Stimulated activated CD8-positive, alpha-beta memory T cell treated with anti-CD3 and anti-CD28 coated beads, Interleukin-15, amount 100 ng/mL, for 1 hour (primary cell): ENCODE results near the gene KIAA1217.

Source experiments
- DNase-seq: peaks from one replicate; pipeline ENCODE4 v3.0.0-alpha.2; 2020; ENCODE audit warnings: low read depth

KIAA1217 gene

DNA sequence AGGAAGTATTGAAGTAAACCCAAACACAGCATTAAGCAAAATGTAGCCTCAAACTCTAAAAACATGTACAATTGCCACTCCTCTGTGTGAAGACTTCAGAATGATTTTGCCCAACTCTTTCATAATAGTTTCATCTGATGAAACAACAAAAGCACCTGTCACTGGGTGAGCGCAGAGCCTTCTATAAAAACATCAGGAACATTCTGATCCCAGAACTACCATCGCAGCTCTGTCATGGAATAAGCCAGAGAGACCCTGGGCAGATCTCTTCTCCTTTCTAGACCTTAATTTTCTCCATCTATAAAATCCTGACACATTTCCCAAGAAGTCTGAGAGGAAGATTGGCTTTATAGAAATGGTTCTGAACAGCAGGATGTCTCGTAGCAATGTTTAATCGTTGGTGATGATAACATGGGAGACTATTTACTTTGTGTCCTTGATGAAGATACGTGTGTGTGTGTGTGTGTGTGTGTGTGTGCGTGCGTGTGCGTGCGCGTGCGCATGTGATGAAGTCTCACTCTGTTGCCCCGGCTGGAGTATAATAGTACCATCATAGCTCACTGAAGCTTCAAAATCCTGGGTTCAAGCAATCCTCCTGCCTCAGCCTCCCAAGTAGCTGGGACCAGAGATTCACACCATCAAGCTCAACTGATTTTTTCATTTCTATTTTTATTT is 198.0 kb downstream of the KIAA1217 start:
- DNase-seq, result no peak

GRCh38 chr10:24407928-24408327 is 199.0 kb downstream of the KIAA1217 start:
- DNase-seq, result no peak

DNA sequence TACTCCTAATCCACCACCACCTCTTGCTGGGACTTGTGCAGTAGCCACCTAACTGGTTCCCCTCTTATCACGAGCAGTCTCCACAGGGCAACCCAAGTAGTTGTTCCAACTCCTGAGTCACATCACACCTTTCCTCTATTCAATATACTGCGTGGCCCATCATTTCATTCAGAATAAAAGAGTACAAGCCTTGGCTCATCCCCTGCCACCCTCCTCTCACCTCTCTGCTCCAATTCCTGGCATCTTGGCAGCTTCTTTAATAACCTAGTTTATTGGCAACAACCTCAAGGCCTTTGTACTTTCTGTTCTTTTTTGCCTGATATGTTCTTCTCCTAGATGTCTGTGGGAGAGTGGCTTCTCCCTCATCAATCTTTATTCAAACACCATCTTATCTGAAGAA is 199.4 kb downstream of the KIAA1217 start:
- DNase-seq, result no peak

- no peak for DNase-seq
These were observed 205.7 kb downstream of the KIAA1217 start for GRCh38 chr10:24414597-24414996.

DNA sequence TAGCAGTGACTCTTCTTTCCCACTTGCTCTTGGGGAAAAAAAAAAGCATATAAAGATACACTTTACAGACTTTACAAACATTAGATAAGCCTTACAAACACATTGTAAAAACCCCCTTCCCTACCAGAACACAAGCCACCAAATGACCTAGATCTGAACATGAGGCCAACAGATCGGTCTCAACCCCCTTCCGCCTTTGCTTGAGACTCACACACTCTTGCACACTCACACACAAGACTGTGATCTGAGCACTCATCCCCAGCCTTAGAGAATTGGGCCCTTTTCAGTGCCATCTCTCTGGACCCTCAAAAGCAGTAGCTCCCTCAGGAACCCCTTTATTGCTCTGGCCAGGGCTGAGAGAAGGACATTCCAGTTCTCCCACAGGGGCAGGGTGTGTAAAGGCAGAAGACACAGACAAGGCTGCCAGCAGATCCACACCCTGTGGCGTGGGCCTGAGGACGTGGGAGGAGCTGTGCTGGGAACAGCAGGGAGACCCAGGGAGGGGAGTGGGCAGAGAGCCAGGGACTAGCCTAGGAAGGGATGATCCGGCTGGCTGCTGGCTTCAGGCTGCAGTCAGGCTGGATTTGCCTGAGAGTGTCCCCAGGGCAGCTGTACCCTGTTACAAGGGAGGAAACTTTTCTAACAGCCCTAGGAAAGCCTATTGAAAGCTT is 206.7 kb downstream of the KIAA1217 start:
- no peak for DNase-seq

DNA sequence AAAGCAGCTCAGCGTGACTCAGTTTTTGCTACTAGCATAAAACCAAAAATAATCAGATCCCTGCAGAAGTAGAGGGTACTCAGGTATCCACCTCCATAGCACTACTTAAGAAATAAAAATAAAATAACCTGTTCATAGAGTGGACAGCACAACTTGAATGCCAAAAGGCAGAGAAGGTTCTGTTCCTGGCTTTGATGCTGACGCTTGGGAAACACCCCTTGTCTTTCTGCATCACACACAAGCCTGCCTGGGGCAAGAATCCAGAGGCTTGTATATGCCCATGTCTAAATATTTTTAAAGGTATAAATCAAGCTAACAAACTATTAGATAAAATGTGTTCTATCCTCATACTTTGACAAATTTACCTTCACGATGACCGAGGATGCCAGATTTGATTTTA is 207.3 kb downstream of the KIAA1217 start:
- no peak for DNase-seq

DNA sequence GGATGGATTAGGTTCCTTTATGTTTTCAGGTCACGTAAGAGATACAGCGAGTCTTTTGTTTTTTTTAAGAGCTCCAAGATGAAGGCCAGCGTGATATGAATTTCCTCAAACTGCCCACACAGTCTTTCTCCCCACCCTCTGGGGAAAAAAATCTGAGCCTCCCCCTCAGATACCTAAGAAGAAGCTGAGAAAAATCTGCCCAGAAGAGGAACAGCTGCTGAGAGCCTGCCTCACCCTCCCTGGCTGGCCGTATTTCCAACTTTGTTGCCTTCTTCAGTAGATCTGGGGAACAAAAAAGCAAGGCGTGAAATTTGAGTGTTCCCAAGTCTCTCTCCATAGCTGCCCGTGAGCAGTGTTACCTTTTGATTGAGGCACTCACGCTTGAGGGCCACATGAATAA is 208.1 kb downstream of the KIAA1217 start:
- no peak for DNase-seq

DNA sequence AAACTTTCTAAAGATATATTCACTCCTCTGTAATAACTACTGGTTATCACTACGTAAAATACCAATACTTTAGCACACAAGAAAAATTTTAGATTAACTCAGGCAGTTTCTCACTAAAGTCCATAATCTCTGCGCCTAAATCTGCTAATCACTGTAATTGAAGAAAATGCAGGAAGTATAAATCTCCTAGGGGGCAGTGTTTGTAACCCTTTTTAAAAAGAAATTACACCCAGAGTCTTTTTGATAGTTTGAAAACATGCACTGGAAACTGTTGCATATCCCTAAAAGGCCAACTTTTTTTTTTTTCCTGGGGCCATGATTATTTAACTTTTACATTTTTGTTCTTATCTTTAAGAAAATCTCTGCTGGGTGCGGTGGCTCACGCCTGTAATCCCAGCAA is 209.6 kb downstream of the KIAA1217 start:
- no peak for DNase-seq

DNA sequence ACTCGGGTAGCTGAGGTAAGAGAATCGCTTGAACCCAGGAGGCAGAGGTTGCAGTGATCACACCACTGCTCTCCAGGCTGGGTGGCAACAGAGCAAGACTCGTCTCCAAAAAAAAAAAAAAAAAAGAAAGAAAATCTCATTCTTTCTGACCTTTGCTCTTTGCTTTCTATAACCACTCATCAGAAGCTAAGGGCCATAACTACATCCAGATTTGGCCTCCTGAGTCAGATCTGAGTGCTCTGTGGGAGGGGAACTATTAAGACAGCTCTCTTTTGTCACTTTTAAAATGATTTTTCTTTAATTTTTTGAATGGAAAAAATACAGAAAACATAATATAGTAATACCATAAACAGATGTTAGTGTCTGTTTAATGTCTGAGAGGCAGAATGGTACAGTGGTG is 210.1 kb downstream of the KIAA1217 start:
- no peak for DNase-seq

DNA sequence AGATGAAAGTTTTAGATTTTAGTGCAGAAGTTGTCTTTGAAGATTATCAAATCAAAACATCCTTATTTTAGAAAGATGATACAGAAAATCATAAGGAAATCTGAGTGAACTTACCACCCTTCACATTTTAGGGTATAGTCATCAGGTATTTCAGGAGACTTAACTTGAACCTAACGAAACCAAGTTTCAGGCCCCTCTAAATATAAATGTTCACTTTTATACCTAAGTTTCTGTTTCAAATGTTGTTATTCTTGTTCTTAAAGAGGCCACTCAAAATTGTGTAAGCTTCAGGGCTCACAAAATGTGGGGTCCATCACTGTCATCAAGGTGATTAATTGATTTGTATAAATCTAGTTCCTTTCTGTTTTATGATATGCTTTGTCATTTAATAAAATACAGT is 216.2 kb downstream of the KIAA1217 start:
- DNase-seq, result no peak

- DNase-seq, result no peak
These were observed 218.9 kb downstream of the KIAA1217 start for GRCh38 chr10:24427678-24428409.

GRCh38 chr10:24428410-24428782 is 219.5 kb downstream of the KIAA1217 start:
- DNase-seq, result no peak

DNA sequence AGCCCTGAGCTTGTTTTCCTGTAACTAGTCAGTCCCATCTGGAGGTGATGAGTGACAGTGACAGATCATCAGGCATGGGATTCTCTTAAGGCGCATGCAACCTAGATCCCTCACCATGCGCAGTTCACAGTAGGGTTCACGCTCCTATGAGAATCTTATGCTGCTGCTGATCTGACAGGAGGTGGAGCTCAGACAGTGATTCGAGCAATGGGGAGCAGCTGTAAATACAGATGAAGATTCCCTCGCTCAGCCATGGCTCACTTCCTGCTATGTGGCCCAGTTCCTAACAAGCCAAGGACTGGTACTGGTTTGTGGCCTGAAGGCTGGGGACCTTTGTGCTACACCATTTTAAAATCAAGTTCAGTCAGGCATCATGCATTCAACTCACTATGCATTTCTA is 221.7 kb downstream of the KIAA1217 start:
- DNase-seq, result no peak

DNA sequence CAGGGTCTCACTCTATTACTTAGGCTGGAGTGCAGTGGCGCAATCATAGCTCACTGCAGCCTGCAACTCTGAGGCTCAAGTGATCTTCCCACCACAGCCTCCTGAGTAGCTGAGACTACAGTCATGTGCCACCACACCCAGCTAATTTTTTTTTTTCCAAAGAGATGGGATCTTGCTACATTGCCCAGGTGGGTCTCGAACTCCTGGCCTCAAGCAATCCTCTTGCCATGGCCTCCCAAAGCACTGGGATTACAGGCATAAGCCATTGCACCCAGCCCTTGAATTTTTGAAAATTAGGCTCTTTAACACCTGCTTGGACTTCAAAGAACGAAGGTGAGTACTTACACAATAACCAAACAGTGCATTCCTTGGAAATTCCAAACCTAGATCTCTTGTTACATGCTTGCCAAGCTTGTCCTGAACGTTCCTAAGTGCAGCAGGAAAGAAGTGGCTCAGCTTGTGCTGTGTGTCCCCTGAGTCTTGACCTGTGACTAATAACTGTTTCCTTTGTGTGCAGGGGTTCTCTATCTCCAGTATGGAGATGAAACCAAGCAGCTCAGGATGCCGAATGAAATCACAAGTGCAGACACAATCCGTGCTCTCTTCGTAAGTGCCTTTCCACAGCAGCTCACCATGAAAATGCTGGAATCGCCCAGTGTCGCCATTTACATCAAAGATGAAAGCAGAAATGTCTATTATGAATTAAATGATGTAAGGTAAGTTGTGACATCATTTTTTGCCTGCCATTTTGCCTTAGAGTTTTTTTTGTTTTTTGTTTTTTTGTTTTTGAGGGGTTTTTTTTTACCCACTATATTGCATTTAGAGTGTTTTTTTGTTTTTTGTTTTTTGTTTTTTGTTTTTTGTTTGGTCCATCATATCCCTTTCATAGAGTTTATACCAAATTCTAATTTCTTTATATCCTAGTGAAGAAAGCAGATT is 223.8 kb downstream of the KIAA1217 start:
- no peak for DNase-seq

GRCh38 chr10:24433705-24434104 is 224.8 kb downstream of the KIAA1217 start:
- no peak for DNase-seq

DNA sequence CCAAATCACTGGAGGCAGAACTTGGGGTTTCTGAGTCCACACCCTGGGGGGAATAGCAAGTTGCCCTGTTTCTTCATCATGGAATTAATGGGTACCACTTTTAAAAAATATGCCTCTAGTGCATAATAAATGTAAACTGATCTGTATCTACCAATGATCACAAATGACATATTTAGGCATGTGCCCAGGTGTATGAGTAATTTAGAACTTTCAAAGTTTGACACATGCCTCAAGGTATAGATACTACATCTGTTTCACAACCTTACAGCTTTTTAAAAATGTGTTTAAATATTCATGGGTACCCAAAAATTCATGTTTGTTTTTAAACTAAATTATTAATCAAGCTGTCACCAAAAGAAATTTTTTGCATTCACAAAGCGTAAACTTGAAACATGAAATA is 226.0 kb downstream of the KIAA1217 start:
- no peak for DNase-seq

GRCh38 chr10:24435374-24435773 is 226.4 kb downstream of the KIAA1217 start:
- no peak for DNase-seq

DNA sequence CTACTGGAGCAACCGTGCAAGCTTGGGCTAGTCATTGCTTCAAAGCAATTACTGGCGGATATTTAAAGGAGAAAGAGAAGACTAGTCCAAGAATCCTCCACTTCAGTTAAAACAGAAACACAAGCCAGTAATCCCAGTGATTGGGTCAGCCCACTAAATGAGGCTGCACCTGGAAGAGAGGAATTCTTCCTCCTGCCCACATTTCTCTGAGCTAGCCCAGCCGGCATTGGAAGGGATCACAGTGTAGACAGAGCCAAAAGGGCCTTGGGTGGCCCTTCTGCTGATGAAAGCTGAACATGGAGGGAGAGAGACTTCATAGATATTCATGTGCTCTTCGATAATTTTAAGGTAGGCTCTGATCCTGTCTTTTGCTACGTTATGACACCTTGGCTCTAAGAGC is 228.4 kb downstream of the KIAA1217 start:
- no peak for DNase-seq

GRCh38 chr10:24438800-24439199 is 229.9 kb downstream of the KIAA1217 start:
- no peak for DNase-seq

DNA sequence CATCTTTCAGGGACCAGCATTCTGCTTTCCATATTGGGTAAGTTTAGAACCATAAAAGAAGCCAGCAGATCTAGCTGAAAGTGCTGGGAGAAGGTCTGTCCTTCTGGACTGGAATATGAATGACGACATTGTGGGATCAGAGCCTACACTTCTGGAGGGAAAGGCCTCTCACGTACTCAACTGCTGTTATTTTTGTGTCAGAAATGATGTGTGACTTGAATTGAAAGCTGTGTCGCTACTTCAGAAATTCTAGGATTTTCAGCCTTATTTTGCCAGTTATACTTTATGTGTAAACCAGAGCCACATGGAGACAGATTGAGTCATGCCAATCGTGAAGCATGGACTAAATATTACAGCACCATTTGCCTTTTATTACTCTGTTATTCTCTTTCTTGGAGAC is 231.0 kb downstream of the KIAA1217 start:
- DNase-seq, result no peak

DNA sequence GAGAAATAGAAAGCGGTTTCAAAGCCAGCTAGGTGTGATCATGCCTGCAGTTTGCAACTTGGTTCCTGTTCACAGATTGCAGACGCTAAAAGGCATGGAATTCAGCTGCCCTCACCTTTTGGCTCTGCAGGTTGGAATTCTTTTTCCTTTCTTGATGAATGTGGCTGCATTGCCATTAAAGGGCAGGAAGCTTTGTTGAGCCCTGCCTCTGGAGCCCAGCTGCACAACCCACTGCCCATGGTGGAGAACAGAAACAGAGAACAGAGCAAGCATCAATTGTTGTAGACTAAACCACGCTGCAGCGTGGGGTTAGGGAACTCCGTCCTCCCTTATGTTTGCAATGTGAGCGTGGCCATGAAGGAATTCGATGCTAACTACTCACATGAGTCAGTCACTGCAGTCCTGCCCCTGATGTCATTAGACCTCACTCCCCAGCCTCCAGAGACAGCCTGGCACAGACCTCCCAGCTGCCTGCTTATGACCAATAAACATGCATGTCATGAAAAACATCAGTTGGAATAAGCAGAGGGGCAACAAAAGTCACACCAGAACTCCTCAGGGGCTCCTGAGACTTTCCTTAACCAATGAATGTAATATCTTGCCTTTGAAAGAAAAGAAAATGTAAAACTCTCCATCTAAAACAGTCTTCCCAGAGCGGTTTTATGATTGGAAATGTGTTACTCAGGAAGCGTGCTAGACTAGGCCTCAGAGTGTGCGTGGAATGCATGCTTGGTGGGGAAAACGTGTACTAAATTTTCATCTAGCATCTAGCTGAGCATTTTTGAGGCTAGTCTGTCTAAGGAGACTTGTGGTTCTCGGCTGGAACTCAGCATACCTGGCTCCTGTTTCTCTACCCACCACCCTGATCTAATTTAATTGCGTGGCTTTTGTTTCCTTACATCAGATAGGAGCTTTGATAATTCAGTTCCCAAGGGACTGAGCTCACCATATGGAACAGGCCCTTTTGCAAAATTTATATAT is 232.2 kb downstream of the KIAA1217 start:
- no peak for DNase-seq
